ENCODE data around the gene C1orf115. TPM values are rescaled to one million over a fixed set of nuclear protein-coding genes. Genes with fewer than 3 reads are reported as not detected.

Gene C1orf115
- total and polyA plus RNA-seq, 2 of the 4 experiments (the other 2 are of a cell fraction) = 0.07 to 0.18 TPM

DNA sequence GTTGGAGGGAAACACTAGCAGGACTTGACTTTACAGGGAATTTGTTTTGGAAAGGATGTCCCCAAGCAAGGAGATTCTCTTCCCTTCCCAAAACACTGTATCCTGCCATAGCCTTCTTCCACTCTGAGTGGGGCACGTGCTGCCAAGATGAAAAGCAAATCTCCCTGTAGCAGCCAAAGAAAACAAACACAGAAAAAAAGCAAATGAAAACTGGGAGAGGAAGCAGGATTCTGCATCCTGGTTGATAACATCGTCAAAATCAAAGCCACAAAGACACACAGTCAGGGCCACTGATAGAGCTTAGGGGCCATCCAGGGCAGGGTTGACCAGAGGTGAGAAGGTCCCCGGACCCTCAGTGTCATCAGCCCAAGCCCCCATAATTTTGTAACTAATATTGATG lies 42.0 kb downstream of the C1orf115 start:
- Histone ChIP-seq H3K4me3 (ENCODE audit: insufficient read depth, low read depth, low read length) (no peak overlapping the region), H3K4me2 (ENCODE audit: low read depth, low read length) (no peak overlapping the region), H2AFZ (replicated peaks; ENCODE audit: low read length, poor library complexity) (peak overlapping the region; percentile 16), H3K4ac (ENCODE audit: low read depth, low read length) (no peak overlapping the region), H2BK120ac (ENCODE audit: low read depth, low read length) (no peak overlapping the region), H2BK15ac (ENCODE audit: low read depth, low read length) (no peak overlapping the region), H4K5ac (ENCODE audit: low read depth, low read length) (no peak overlapping the region), H2AK9ac (replicated peaks; ENCODE audit: low read depth, low read length, poor library complexity) (no peak overlapping the region), H3K9me1 (ENCODE audit: insufficient read depth, low read length) (peaks cover 4% of the 10 kb centered on the region), H3K9me3 (ENCODE audit: control insufficient read depth, insufficient read depth, low read length) (no peaks in the 10 kb centered on the region), H3K79me1 (ENCODE audit: low read depth in 1 of 2, low read length in 2 of 2) (no peaks in the 10 kb centered on the region), H4K91ac (ENCODE audit: insufficient read depth, low read depth, low read length) (no peak overlapping the region), H3K56ac (ENCODE audit: extremely low read depth, insufficient read depth, low read length) (no peak overlapping the region), H3K23ac (ENCODE audit: low read depth, low read length) (no peak overlapping the region), H4K8ac (ENCODE audit: low read depth in 2 of 2, low read length in 2 of 2) (peak overlapping the region in 1 of 2 experiments; percentile 80; a peak in 2 of 4 replicates), H3K18ac (ENCODE audit: low read depth, low read length) (no peak overlapping the region), H3K27me3 (ENCODE audit: control insufficient read depth, insufficient read depth, low read length) (no peaks in the 10 kb centered on the region), H4K20me1 (ENCODE audit: insufficient read depth, low read length) (no peaks in the 10 kb centered on the region), H3K36me3 (ENCODE audit: control insufficient read depth, insufficient read depth, low read length) (no peaks in the 10 kb centered on the region), H3K27ac (ENCODE audit: insufficient read depth, low read length) (no peak overlapping the region), H3K4me1 (ENCODE audit: control insufficient read depth, insufficient read depth, low read length) (peaks cover 5% of the 10 kb centered on the region), H2BK5ac (ENCODE audit: low read depth, low read length, poor library complexity, severe bottlenecking) (no peak overlapping the region), H2BK20ac (ENCODE audit: low read depth, low read length) (no peak overlapping the region), H3K14ac (replicated peaks; ENCODE audit: low read depth, low read length) (no peak overlapping the region), H3K9ac (ENCODE audit: low read depth, low read length) (no peak overlapping the region), H2AK5ac (ENCODE audit: low read depth, low read length) (no peak overlapping the region)
- in situ Hi-C loops (cut with MboI; ENCODE audit: low sequenced_read_pairs) (no loop called here), dilution Hi-C loops (cut with HindIII; ENCODE audit: low sequenced_read_pairs, unreplicated experiment) (no loop called here), intact Hi-C loops (cut with micrococcal nuclease) (no loop called here)
- ChIA-PET POLR2A (ENCODE audit: unreplicated experiment) (no interaction called here), CTCF (no interaction called here)
- TF ChIP-seq, protein P1, sequence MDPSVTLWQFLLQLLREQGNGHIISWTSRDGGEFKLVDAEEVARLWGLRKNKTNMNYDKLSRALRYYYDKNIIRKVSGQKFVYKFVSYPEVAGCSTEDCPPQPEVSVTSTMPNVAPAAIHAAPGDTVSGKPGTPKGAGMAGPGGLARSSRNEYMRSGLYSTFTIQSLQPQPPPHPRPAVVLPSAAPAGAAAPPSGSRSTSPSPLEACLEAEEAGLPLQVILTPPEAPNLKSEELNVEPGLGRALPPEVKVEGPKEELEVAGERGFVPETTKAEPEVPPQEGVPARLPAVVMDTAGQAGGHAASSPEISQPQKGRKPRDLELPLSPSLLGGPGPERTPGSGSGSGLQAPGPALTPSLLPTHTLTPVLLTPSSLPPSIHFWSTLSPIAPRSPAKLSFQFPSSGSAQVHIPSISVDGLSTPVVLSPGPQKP (IDR thresholded peaks at IDR 0.05; ENCODE audit: borderline replicate concordance, low read depth, low read length) = no peak
- TF ChIP-seq RFX5 (IDR thresholded peaks at IDR 0.05; ENCODE audit: low read depth, low read length) (no peak), BHLHE40 (IDR thresholded peaks at IDR 0.05; ENCODE audit: low read depth, low read length) (peak; percentile 71; the same call in 1 of the 2 replicates), NFE2L2 (IDR thresholded peaks at IDR 0.05; ENCODE audit: low read depth, low read length) (no peak), RCOR1 (IDR thresholded peaks at IDR 0.05; ENCODE audit: insufficient replicate concordance, low read length) (no peak)
- TF ChIP-seq, protein P2, sequence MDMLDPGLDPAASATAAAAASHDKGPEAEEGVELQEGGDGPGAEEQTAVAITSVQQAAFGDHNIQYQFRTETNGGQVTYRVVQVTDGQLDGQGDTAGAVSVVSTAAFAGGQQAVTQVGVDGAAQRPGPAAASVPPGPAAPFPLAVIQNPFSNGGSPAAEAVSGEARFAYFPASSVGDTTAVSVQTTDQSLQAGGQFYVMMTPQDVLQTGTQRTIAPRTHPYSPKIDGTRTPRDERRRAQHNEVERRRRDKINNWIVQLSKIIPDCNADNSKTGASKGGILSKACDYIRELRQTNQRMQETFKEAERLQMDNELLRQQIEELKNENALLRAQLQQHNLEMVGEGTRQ (IDR thresholded peaks at IDR 0.05; ENCODE audit: low read depth, low read length) = peak; percentile 28; the same call in 1 of the 2 replicates
- no peak for DNase-seq
- WGBS, 2 experiments (ENCODE audit: extremely low coverage in 2 of 2, insufficient read length in 1 of 2) = no CpG with 5 or more reads among the region's 3 CpGs
- no peak for ATAC-seq (ENCODE audit: low read depth)
- no TSS peak for BruUV-seq (replicated peaks)
